PC-9 (cell line): ENCODE results near the gene NPBWR2.

Experiments
- CTCF ChIP-seq: fragments of 200-600 bp; sonication (generic); conservative IDR thresholded peaks from 2 replicates; pipeline ENCODE4 v1.6.1; 2017; ENCODE audit warnings: mixed run types, antibody characterized with exemption, mild to moderate bottlenecking, moderate library complexity
- EZH2 ChIP-seq: fragments of 200-600 bp; sonication (generic); IDR thresholded peaks from 2 replicates; pipeline ENCODE4 v1.8.0; 2017; ENCODE audit warnings: antibody characterized with exemption, low read depth

- TF ChIP-seq CTCF, result no peak
- no peak for TF ChIP-seq EZH2
Measured at GRCh38 chr20:64146301-64146935, 39.1 kb upstream of the NPBWR2 start.
